Stimulated activated CD4-positive, alpha-beta T cell treated with anti-CD3 and anti-CD28 coated beads, Interleukin-1b, Interleukin-23, amount 100 ng/mL, for 4 hours (primary cell): ENCODE results near the gene IGSF3.
A peak's percentile ranks its signal among the peaks of the same experiment; 100 is the strongest.
"Not testable (repeated sequence)": the region's sequence is repeated elsewhere in the genome, so short reads cannot be mapped to it uniquely, and the experiment has no call there.

Experiments
- DNase-seq, 2 donors: peaks; one replicate each; pipeline ENCODE4 v3.0.0-alpha.2; 2020; ENCODE audit warnings: low read depth in 2 of 2

The IGSF3 gene

GRCh38 chr1:116574581-116575291 is 92.8 kb downstream of the IGSF3 start:
- DNase-seq = peak; percentile 36 to 49

GRCh38 chr1:116573431-116574095 is 94.0 kb downstream of the IGSF3 start:
- no peak for DNase-seq

- no peak for DNase-seq
Observed at GRCh38 chr1:116572771-116573430, 94.6 kb downstream of the IGSF3 start.

GRCh38 chr1:116572099-116572498 is 95.4 kb downstream of the IGSF3 start:
- no peak for DNase-seq

- DNase-seq = no peak
Observed at GRCh38 chr1:116571215-116571919, 96.2 kb downstream of the IGSF3 start.

GRCh38 chr1:116570358-116571214 is 96.9 kb downstream of the IGSF3 start, which contains the start of gene CD58:
CD58 (minus strand) TSS chr1:116571026; CDS start chr1:116570972, 54 bp downstream.
- peak; percentile 75 to 78 for DNase-seq

GRCh38 chr1:116569776-116570357 is 97.7 kb downstream of the IGSF3 start:
- peak; percentile 13 to 45 for DNase-seq

GRCh38 chr1:116569381-116569670 is 98.2 kb downstream of the IGSF3 start:
- DNase-seq = no peak

- no peak for DNase-seq
Observed at GRCh38 chr1:116568662-116569380, 98.7 kb downstream of the IGSF3 start.

- DNase-seq = no peak
Observed at GRCh38 chr1:116567790-116568661, 99.5 kb downstream of the IGSF3 start.

GRCh38 chr1:116565222-116565621 is 102.3 kb downstream of the IGSF3 start:
- no peak for DNase-seq

- DNase-seq = no peak
Observed at GRCh38 chr1:116564426-116564825, 103.1 kb downstream of the IGSF3 start.

GRCh38 chr1:116562465-116562864 is 105.1 kb downstream of the IGSF3 start:
- DNase-seq = not testable (repeated sequence)

GRCh38 chr1:116561563-116561962 is 106.0 kb downstream of the IGSF3 start:
- DNase-seq = no peak

GRCh38 chr1:116560704-116561490 is 106.6 kb downstream of the IGSF3 start:
- DNase-seq = no peak

GRCh38 chr1:116559304-116559761 is 108.2 kb downstream of the IGSF3 start:
- DNase-seq = no peak

GRCh38 chr1:116558571-116558970 is 109.0 kb downstream of the IGSF3 start:
- DNase-seq = no peak

GRCh38 chr1:116558140-116558549 is 109.4 kb downstream of the IGSF3 start:
- DNase-seq = no peak
